Activated T-helper 2 cell treated with anti-CD3 and anti-CD28 coated beads, Interferon-gamma antibody, Interleukin-2, Interleukin-4, amounts not matched to agents 10 μg/mL and 5 μg/mL and 100 μg/mL, durations not matched to agents 14 hours and 24 hours and 36 hours (primary cell): Measurements from ENCODE around the gene WNT9A. TPM values are rescaled to one million over a fixed set of nuclear protein-coding genes. Genes with fewer than 3 reads are reported as not detected.

Experiments
- DNase-seq: peaks from one replicate; pipeline ENCODE4 v3.0.0; 2021; ENCODE audit warnings: low spot score
- H3K27ac Mint-ChIP-seq: one replicate; pipeline ENCODE4 v1.8.0; 2021; ENCODE audit warnings: mixed read lengths
- H3K27me3 Mint-ChIP-seq: one replicate; pipeline ENCODE4 v1.8.0; 2021; ENCODE audit warnings: low read depth, mixed read lengths
- H3K36me3 Mint-ChIP-seq: one replicate; pipeline ENCODE4 v1.8.0; 2021; ENCODE audit warnings: low read depth, mixed read lengths
- H3K4me1 Mint-ChIP-seq: one replicate; pipeline ENCODE4 v1.8.0; 2021; ENCODE audit warnings: low read depth, mixed read lengths
- H3K4me3 Mint-ChIP-seq: one replicate; pipeline ENCODE4 v1.8.0; 2021; ENCODE audit warnings: low read depth, mild to moderate bottlenecking, moderate library complexity, mixed read lengths
- H3K9me3 Mint-ChIP-seq: one replicate; pipeline ENCODE4 v1.8.0; 2021; ENCODE audit warnings: mixed read lengths
- intact Hi-C: fragments of 100-400 bp; cut with micrococcal nuclease; formaldehyde crosslinking; loops from one replicate; pipeline ENCODE4 v1.15.1; 2023
- total RNA-seq: library from RNA; stranded (reverse); gene quantifications from 2 replicates; pipeline ENCODE4 v1.2.3, GENCODE V29; 2022

The WNT9A gene
- total RNA-seq, 1 donor from 2014 or later = 0.05 TPM

DNA sequence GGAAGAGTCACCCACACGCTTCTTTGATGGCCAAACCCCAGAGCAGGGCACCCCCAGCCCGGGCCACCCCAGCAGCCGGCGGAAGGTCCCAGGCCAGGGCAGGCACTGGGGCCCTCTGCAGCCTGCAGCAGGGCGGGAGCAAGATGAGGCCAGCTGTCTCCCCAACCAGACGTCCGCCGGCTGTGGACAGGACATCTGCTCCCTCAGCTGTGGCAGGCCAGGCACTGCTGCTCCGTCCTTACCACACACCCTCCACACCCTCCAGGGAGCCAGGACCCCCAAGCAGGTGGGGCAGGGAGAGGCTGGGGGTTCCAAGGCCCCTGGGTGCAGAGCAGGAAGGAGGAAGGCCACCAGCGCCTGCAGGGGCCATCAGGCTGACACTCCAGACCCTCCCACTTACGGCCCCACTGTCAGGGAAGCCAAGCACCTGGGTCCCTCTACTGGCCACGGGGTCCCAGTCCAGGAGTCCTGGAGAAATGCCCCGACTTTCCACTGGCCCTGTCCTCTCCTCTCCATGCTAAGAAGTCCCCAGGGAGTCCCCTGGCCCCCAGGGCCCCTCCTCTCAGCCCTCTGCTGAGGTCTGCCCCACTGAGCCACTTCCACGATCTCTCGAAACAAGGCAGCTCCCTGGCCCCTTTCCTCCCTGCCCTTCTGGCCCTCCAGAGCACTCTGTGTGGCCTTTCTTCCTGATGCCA lies 5.6 kb downstream of the WNT9A start:
- H3K4me3 Mint-ChIP-seq = no peak overlapping the region
- H3K27me3 Mint-ChIP-seq = peaks cover 12% of the 10 kb centered on the region
- no peaks in the 10 kb centered on the region for H3K36me3 Mint-ChIP-seq
- no peak overlapping the region for H3K27ac Mint-ChIP-seq
- intact Hi-C loops = no loop called here
- no peak for DNase-seq
- peaks cover 3% of the 10 kb centered on the region for H3K4me1 Mint-ChIP-seq
- H3K9me3 Mint-ChIP-seq = peaks cover under 1% of the 10 kb centered on the region

DNA sequence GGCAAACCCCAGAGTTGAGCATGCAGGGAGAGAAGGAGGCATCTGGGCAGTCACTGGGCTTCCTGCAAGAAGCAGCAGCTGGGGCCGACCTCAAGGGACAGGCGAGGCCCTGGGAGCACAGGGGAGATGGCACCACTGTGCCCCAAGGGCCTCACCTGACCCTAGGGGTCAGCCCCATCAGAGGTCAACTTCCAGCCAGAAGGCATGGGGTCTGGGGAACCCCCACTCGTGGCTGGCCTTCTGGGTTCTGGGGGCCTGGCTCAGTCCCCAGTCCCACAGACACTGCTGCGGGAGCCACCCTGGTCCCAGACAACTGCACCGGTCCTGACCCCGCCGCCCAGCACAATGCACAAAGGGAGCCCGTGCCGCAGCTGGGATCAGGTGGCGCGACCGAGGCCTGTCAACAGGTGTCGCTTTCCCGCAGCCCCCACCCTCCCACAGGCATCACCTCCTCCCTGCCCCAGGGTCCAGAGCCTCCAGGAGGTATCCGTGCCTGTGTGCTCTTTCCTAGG lies 6.2 kb downstream of the WNT9A start:
- Mint-ChIP-seq H3K36me3 (no peaks in the 10 kb centered on the region), H3K27ac (no peak overlapping the region), H3K27me3 (peaks cover 10% of the 10 kb centered on the region)

DNA sequence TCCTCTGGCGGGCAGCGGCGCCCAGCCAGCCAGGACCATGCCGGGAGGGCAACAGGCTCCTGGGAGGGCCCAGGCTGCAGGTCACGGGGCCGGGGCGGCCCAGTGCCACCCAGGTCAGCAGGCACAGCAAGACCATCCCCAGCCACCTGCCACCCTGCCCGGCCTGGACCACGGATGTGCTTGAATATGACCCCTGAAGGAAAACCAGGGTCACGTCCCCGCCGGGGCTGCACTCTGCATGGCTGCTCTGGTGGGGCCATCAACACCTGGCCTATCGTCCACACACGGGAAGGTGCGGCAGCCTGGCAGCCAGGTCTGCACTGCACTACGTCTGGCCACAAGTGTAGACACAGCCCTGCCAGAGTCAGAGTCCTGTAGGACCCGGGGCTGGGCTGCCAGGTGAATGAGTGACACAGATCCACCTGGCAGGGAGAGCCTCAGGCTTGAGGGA lies 6.9 kb downstream of the WNT9A start:
- no peak for DNase-seq
- Mint-ChIP-seq H3K9me3 (peaks cover 8% of the 10 kb centered on the region), H3K27ac (no peak overlapping the region), H3K4me3 (no peak overlapping the region), H3K36me3 (no peaks in the 10 kb centered on the region), H3K4me1 (no peaks in the 10 kb centered on the region), H3K27me3 (peaks cover 5% of the 10 kb centered on the region)
- intact Hi-C loops = no loop called here

More for the DNA sequence above, 6.2 kb downstream of the WNT9A start:
- peaks cover 3% of the 10 kb centered on the region for H3K4me1 Mint-ChIP-seq
- DNase-seq = no peak
- peaks cover 6% of the 10 kb centered on the region for H3K9me3 Mint-ChIP-seq
- no peak overlapping the region for H3K4me3 Mint-ChIP-seq
- intact Hi-C loops = no loop called here

DNA sequence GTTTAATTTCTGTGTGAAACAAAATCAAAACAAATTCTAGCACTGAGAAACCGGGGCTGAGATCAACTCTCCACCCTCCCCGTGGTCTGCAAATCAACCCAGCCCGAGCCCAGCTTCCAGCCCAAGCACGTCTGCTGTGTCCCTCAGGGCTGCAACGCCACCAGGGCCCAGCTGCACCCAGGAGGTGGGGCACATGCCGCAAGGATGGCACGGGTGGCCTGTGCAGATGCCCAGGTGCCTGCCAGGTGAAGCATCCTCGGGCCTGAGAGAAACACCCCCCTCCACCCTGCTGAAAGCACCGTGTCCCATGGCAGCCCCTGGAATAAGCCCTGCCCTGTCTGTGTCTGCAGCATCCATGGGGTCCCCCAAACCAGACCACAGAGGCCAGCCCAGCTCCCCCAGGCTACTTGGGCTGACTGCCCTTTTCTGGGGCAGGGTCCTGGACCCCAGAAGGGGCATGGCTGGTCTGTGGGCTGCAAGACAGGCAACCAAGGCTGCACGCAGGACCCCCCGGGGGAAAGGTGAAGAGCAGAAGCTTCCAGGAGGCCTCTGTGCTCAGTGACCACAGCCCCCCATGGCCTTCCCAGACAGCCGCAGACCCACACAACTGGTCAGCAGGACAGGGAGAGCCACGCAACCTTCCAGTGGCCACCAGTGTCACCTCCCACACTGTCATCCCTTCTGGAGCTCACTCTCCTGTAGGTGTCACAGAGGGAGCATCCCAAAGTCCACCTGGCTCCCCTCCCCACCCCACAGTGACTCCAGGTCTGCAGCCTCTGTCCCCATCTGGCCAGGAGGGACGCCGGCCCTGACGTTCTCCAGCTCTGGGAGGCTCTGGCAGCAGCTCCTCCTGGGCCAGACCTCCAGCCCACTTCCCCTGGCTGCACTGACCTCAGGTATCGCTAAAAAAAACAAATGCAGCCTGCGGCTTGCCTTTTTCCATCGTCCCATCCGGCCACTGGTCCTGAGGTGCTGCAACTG lies 7.7 kb downstream of the WNT9A start:
- intact Hi-C loops = no loop called here
- H3K9me3 Mint-ChIP-seq = peaks cover 16% of the 10 kb centered on the region

DNA sequence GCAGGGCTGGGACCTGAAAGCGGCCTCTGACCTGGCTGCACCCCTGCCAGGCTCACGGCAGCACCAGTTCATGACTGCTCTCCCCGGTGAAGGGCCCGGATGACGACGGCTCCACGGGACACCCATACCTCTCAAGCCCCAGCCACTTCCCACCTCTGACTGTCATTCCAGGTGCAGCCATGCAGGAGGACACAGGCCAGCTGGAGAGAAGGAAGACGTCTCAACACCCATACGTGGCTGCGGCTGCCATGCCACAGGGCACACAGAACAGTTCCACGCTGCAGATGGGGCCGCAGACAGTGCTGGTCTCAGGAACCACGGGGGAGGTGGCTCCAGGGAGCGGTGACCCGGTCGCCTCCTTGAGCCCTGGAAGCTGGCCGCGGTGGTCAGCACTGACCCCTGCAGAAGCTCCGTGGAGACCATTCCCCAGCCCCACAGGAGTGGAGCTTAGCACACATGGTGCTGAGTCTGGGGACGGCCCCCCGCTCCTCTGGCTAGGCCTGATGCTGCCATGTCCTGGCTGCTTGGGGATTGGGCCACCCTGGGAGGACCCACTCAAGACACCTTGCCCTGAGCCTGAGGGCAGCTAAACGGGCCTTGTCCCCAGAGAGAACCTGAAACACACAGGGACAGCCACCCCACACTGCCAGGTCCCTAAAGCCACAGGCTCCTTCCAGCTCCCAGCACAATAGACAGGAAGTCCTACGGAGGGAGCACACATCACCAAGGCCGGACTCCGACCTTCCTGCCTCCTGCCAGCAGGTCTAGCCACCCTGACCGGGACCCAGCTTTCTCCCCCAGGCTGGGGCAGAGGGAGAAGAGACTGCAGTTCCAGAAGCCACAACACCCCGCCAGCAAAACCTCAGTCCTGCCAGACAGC lies 8.6 kb downstream of the WNT9A start:
- Mint-ChIP-seq H3K27ac (no peak overlapping the region), H3K27me3 (peaks cover 6% of the 10 kb centered on the region), H3K4me3 (no peak overlapping the region), H3K9me3 (peaks cover 25% of the 10 kb centered on the region), H3K36me3 (no peaks in the 10 kb centered on the region), H3K4me1 (peaks cover 3% of the 10 kb centered on the region)
- intact Hi-C loops = no loop called here
- DNase-seq = no peak

More for the DNA sequence above, 7.7 kb downstream of the WNT9A start:
- H3K36me3 Mint-ChIP-seq = no peaks in the 10 kb centered on the region
- no peak overlapping the region for H3K4me3 Mint-ChIP-seq
- peaks cover 3% of the 10 kb centered on the region for H3K27me3 Mint-ChIP-seq
- no peak for DNase-seq
- no peak overlapping the region for H3K27ac Mint-ChIP-seq
- H3K4me1 Mint-ChIP-seq = no peaks in the 10 kb centered on the region

DNA sequence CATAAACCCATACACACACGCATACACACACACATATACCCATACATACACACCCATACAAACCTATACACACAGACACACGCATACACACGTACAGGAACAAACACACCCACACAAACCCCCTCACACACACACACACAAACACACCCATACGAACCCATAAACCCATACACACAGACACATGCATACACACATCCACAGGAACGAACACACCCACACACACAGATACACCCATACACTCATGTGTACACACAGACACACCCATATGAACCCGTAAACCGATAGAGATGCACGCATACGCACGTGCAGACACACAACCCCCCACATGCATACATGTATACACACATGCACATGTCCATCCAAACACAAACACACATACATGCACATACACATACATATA lies 9.5 kb downstream of the WNT9A start:
- no peak for DNase-seq
- Mint-ChIP-seq H3K27me3 (peaks cover 3% of the 10 kb centered on the region), H3K27ac (no peak overlapping the region), H3K4me1 (peaks cover 3% of the 10 kb centered on the region), H3K4me3 (no peak overlapping the region), H3K9me3 (peaks cover 25% of the 10 kb centered on the region), H3K36me3 (no peaks in the 10 kb centered on the region)
- intact Hi-C loops = no loop called here

DNA sequence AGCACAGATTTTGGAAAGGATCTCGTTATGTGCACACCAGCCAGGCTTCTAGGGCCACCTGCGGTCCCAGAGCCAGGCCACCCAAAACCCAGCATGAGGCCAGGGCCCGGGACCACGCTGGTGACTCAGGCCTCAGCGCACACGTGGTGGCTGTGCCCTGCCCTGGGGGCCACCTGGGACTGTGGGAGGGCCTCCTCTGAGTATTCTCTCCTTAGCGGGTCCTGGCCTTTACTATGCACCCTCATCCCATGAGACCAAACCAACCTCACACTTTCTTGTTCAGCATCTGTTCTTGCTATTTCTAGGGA lies 9.9 kb downstream of the WNT9A start:
- Mint-ChIP-seq H3K4me1 (peaks cover 3% of the 10 kb centered on the region), H3K27ac (no peak overlapping the region), H3K27me3 (peaks cover 3% of the 10 kb centered on the region), H3K4me3 (no peak overlapping the region), H3K9me3 (peaks cover 25% of the 10 kb centered on the region), H3K36me3 (no peaks in the 10 kb centered on the region)
- DNase-seq = no peak
- intact Hi-C loops = no loop called here

DNA sequence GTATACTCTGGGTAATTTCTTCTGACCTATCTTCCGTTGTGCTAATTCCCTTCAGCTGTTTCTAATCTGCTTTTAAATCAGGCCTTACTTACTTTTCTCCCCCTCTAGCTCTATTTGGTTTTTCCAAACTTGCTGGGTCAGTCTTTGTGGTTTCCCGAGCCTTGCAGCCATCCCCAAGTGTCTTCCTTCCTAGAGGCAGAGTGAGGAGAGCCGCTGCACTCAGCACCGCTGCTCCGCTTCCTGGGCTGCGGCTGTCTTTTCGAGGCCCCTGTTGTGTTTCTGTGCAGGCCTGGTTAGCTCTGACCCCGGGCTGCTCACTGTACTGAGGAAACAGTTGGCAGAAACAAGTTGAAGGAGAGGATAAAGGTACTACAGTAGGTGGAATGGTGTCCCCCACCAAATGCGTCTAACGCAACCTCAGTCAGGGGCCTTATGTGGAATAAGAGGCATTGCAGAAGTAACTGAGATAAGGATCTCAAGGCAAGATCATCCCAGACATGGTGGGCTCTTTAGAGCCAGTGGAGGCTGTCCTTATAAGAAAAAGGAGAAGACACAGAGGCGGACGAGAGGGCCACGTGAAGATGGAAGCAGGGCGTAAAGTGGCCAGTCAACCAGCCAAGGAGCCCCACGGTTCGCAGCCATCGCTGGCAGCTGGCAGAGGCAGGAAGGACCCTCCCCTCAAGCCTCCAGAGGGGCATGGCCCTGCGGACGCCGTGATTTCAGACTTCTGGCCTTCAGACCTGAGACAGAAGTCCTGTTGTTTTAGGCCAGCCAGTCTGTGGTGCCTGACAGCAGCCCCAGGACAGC lies 10.5 kb downstream of the WNT9A start:
- Mint-ChIP-seq H3K36me3 (no peaks in the 10 kb centered on the region), H3K9me3 (peaks cover 25% of the 10 kb centered on the region), H3K4me3 (no peak overlapping the region), H3K27ac (no peak overlapping the region), H3K4me1 (peaks cover 3% of the 10 kb centered on the region), H3K27me3 (peaks cover 3% of the 10 kb centered on the region)
- no peak for DNase-seq
- intact Hi-C loops = no loop called here

DNA sequence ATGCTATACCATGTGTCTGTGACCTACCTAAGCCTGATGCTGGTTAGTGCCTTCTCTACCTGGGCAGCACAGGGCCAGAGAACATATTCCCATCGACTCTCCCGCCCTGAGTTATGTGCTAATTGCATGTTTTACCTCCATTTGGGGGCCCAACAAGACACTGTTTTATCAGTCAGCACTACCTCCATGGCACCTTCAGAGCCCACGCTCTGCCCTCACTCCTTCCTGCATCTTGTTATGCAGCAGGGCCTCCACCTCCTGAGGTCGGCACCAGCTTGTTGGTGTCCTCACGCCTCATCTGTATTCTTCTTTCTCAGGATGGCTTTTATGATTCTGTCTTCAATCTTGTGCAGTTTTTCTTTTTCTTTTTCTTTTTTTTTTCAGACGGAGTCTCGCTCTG lies 11.9 kb downstream of the WNT9A start:
- Mint-ChIP-seq H3K4me3 (no peak overlapping the region), H3K4me1 (peaks cover 3% of the 10 kb centered on the region), H3K27me3 (peaks cover 7% of the 10 kb centered on the region), H3K27ac (no peak overlapping the region), H3K36me3 (no peaks in the 10 kb centered on the region), H3K9me3 (peaks cover 25% of the 10 kb centered on the region)
- intact Hi-C loops = no loop called here
- no peak for DNase-seq

DNA sequence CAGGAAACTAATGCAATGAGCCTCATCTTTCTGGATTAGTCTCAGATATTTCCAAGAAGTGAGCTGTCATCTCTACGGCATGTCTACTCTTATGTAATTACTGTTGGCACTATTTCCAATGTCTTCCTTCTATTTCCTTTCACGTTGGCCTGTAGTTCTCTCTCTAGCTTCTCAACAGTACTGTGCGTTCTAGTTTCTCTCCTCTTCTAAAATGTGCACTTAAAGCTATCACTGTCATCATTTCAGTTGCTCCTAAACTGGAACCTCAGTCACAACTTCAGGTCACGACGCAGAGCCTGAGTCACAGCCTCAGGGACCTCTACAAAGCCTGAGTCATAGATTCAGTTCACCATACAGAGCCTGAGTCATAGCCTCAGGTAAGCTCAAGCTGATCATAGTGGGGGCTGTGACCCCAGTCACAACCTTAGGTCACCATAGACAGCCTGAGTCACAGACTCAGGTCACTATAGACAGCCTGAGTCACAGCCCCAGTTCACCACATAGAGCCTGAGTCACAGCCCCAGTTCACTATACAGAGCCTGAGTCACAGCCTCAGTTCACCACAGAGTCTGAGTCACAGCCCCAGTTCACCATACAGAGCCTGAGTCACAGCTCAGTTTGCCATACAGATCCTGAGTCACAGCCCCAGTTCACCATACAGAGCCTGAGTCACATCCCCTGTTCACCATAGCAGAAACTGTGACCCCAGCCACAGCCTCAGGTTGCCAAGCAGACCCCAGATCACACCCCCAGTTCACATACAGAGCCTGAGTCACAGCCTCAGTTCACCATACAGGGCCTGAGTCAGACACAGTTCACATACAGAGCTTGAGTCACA lies 13.0 kb downstream of the WNT9A start:
- H3K9me3 Mint-ChIP-seq = peaks cover 25% of the 10 kb centered on the region
- H3K27me3 Mint-ChIP-seq = peaks cover 7% of the 10 kb centered on the region
- peak overlapping the region; percentile 28 for H3K27ac Mint-ChIP-seq
- peaks cover 3% of the 10 kb centered on the region for H3K4me1 Mint-ChIP-seq
- intact Hi-C loops = no loop called here
- DNase-seq = no peak
- H3K4me3 Mint-ChIP-seq = no peak overlapping the region
- no peaks in the 10 kb centered on the region for H3K36me3 Mint-ChIP-seq

DNA sequence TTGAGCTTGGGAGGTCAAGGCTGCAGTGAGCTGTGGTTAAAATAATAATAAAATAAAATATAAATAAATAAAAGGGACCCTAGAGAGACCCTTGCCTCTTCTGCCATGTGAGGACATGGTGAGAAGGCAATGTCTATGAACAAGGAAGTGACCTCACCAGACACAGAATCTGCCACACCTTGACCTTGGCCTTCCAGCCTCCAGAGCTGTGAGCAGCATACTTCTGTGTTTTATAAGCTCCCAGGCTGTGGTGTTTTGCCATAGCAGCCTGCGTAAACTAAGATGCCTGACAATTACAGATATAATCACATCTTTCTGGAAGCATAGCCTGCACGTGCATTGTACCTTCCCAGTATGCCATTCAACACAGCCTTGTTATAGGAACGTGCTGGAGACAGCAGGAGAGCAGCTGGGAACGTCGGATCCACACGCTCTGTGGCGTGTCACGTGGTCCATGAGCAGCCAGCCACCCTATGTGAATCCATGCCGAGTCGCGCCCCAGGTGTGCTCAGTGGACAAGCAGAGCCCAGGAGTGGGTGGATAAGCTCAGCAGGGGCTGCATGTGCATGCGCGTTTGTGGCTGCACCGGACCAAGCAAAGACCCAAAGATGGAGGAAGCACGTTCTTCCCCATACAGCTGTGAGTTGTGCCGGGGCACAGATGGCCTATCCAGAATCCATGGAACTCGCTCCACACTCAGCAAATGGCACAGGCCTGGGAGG lies 17.8 kb downstream of the WNT9A start:
- Mint-ChIP-seq H3K36me3 (no peaks in the 10 kb centered on the region), H3K4me1 (peaks cover 3% of the 10 kb centered on the region), H3K27ac (no peak overlapping the region), H3K4me3 (no peak overlapping the region), H3K27me3 (peaks cover 7% of the 10 kb centered on the region), H3K9me3 (peaks cover 7% of the 10 kb centered on the region)
- DNase-seq = no peak
- intact Hi-C loops = no loop called here
